Neutrophil (primary cell): Measurements from ENCODE around the gene USP13.
"Not testable (repeated sequence)": the region's sequence is repeated elsewhere in the genome, so short reads cannot be mapped to it uniquely, and the experiment has no call there.

Experiments used
- H3K27ac ChIP-seq: fragments of 200-600 bp; sonication (generic); 2 replicates; pipeline ENCODE4 v1.5.1; 2016; ENCODE audit warnings: mild to moderate bottlenecking, moderate library complexity
- H3K27me3 ChIP-seq: fragments of 200-600 bp; sonication (generic); 2 replicates; pipeline ENCODE4 v1.6.0; 2016; ENCODE audit warnings: mild to moderate bottlenecking
- H3K36me3 ChIP-seq: fragments of 200-600 bp; sonication (generic); 2 replicates; pipeline ENCODE4 v1.5.1; 2017
- H3K4me1 ChIP-seq, 2 experiments: fragments of 200-600 bp in 1 of 2; sonication (generic) in 1 of 2; 1 replicate in 1 of 2; 2 replicates in 1 of 2; pipeline versions ENCODE4 v1.5.1 to v1.6.1; 2013 to 2016; ENCODE audit warnings: low read depth in 1 of 2, low read length in 1 of 2, mild to moderate bottlenecking in 1 of 2, moderate library complexity in 1 of 2; ENCODE audit not compliant: control insufficient read depth in 1 of 2, insufficient read depth in 1 of 2
- H3K4me3 ChIP-seq, 2 experiments: fragments of 200-600 bp in 1 of 2; sonication (generic) in 1 of 2; 1 replicate in 1 of 2; 2 replicates in 1 of 2; pipeline ENCODE4 v1.5.1; 2013 to 2016; ENCODE audit warnings: low read depth in 1 of 2, low read length in 1 of 2, mild to moderate bottlenecking in 1 of 2, moderate library complexity in 1 of 2
- H3K9me3 ChIP-seq: fragments of 200-600 bp; sonication (generic); 2 replicates; pipeline ENCODE4 v1.5.1; 2016
- CTCF ChIP-seq: fragments of 200-600 bp; sonication (generic); IDR thresholded peaks from 2 replicates; pipeline ENCODE4 v1.5.1; 2016; ENCODE audit warnings: antibody characterized with exemption

The USP13 gene

GRCh38 chr3:179624451-179624850 is 28.4 kb upstream of the USP13 start:
- Histone ChIP-seq H3K4me1 (no peaks in the 10 kb centered on the region), H3K4me3 (no peak overlapping the region), H3K36me3 (peaks cover 42% of the 10 kb centered on the region), H3K9me3 (no peaks in the 10 kb centered on the region), H3K27me3 (no peaks in the 10 kb centered on the region), H3K27ac (no peak overlapping the region)
- TF ChIP-seq CTCF: no peak

- Histone ChIP-seq H3K4me1 (no peaks in the 10 kb centered on the region), H3K36me3 (no peaks in the 10 kb centered on the region), H3K27me3 (no peaks in the 10 kb centered on the region), H3K4me3 (no peak overlapping the region), H3K9me3 (no peaks in the 10 kb centered on the region), H3K27ac (no peak overlapping the region)
- TF ChIP-seq CTCF: no peak
Measured at GRCh38 chr3:179630753-179631451, 21.9 kb upstream of the USP13 start.

- H3K27ac ChIP-seq: no peak overlapping the region
- no peak for TF ChIP-seq CTCF
Measured at GRCh38 chr3:179640469-179640868, 12.4 kb upstream of the USP13 start.

GRCh38 chr3:179642871-179643270 is 10.0 kb upstream of the USP13 start:
- Histone ChIP-seq H3K27me3 (no peaks in the 10 kb centered on the region), H3K27ac (no peak overlapping the region)
- TF ChIP-seq CTCF: no peak

More at GRCh38 chr3:179640469-179640868, 12.4 kb upstream of the USP13 start:
- no peaks in the 10 kb centered on the region for H3K9me3 ChIP-seq
- H3K4me1 ChIP-seq: no peaks in the 10 kb centered on the region
- H3K4me3 ChIP-seq: no peak overlapping the region
- no peaks in the 10 kb centered on the region for H3K36me3 ChIP-seq
- H3K27me3 ChIP-seq: no peaks in the 10 kb centered on the region

GRCh38 chr3:179643837-179644236 is 9.0 kb upstream of the USP13 start:
- not testable (repeated sequence) for H3K27ac ChIP-seq, H3K36me3 ChIP-seq, H3K27me3 ChIP-seq, H3K4me3 ChIP-seq, H3K9me3 ChIP-seq, H3K4me1 ChIP-seq

More at GRCh38 chr3:179642871-179643270, 10.0 kb upstream of the USP13 start:
- Histone ChIP-seq H3K9me3 (no peaks in the 10 kb centered on the region), H3K4me3 (no peak overlapping the region), H3K4me1 (no peaks in the 10 kb centered on the region), H3K36me3 (no peaks in the 10 kb centered on the region)

GRCh38 chr3:179646177-179646576 is 6.7 kb upstream of the USP13 start:
- H3K4me3 ChIP-seq: no peak overlapping the region
- H3K27ac ChIP-seq: no peak overlapping the region
- no peaks in the 10 kb centered on the region for H3K9me3 ChIP-seq
- no peaks in the 10 kb centered on the region for H3K4me1 ChIP-seq
- H3K27me3 ChIP-seq: peaks cover 12% of the 10 kb centered on the region
- H3K36me3 ChIP-seq: no peaks in the 10 kb centered on the region
- no peak for TF ChIP-seq CTCF
